OCI-M1 (cell line): ENCODE data around the gene ARL9.

Source experiments
- DNase-seq: peaks from one replicate; lab custom pipeline; 2025; lab: John Stamatoyannopoulos, UW

The ARL9 gene

GRCh38 chr4:56505269-56506130, at the start of gene ARL9:
Gene ARL9, plus strand, starts transcription at chr4:56505791. Its CDS starts 72 bp downstream, at chr4:56505863.
- no peak for DNase-seq

GRCh38 chr4:56460085-56460484, 45.5 kb upstream of the ARL9 start:
- DNase-seq, result no peak

GRCh38 chr4:56462157-56462556, 43.4 kb upstream of the ARL9 start:
- DNase-seq, result no peak

GRCh38 chr4:56463711-56464110, 41.9 kb upstream of the ARL9 start:
- no peak for DNase-seq

- DNase-seq, result no peak
Observed at GRCh38 chr4:56464581-56464980, 41.0 kb upstream of the ARL9 start.

GRCh38 chr4:56465599-56466295, 39.8 kb upstream of the ARL9 start:
- no peak for DNase-seq

- DNase-seq, result peak; percentile 77
Observed at GRCh38 chr4:56466296-56466761, 39.3 kb upstream of the ARL9 start.

- DNase-seq, result peak; percentile 64
Observed at GRCh38 chr4:56466910-56467283, 38.7 kb upstream of the ARL9 start.

GRCh38 chr4:56467284-56468096, 38.1 kb upstream of the ARL9 start, which contains the start of gene SRP72:
Gene SRP72, plus strand, starts transcription at chr4:56467617. Its CDS starts 19 bp downstream, at chr4:56467636.
- peak; percentile 96 for DNase-seq

GRCh38 chr4:56468097-56468422, 37.5 kb upstream of the ARL9 start:
- no peak for DNase-seq

GRCh38 chr4:56469489-56470210, 35.9 kb upstream of the ARL9 start:
- no peak for DNase-seq

GRCh38 chr4:56475917-56476316, 29.7 kb upstream of the ARL9 start:
- no peak for DNase-seq

- no peak for DNase-seq
Observed at GRCh38 chr4:56477192-56477702, 28.3 kb upstream of the ARL9 start.

GRCh38 chr4:56480691-56481090, 24.9 kb upstream of the ARL9 start:
- DNase-seq, result no peak

GRCh38 chr4:56496241-56496640, 9.3 kb upstream of the ARL9 start:
- no peak for DNase-seq

- no peak for DNase-seq
Observed at GRCh38 chr4:56511098-56511497, 5.5 kb downstream of the ARL9 start.

GRCh38 chr4:56512166-56512565, 6.6 kb downstream of the ARL9 start:
- DNase-seq, result no peak

GRCh38 chr4:56513517-56513916, 7.9 kb downstream of the ARL9 start:
- peak; percentile 80 for DNase-seq

GRCh38 chr4:56530269-56531148, 24.9 kb downstream of the ARL9 start:
- peak; percentile 94 for DNase-seq

- peak; percentile 31 for DNase-seq
Observed at GRCh38 chr4:56531149-56531770, 25.7 kb downstream of the ARL9 start.
